WTC11 (cell line): ENCODE results near the gene MAP3K3. TPM values are rescaled to one million over a fixed set of nuclear protein-coding genes. Genes with fewer than 3 reads are reported as not detected.

Experiments
- ATAC-seq: fragments of 200-7000 bp; cut with Tn5 transposase; 2 replicates; pipeline ENCODE4 v1.10.0; 2021; ENCODE audit warnings: mild to moderate bottlenecking, moderate library complexity
- CTCF ChIA-PET: fragments of 300-600 bp; sonication (Branson Sonifier 250); formaldehyde crosslinking; loops from one replicate; lab custom pipeline; 2021; ENCODE audit warnings: antibody characterized with exemption; lab: Charles Lee
- POLR2A ChIA-PET: fragments of 350-600 bp; sonication (Branson Sonifier 250); formaldehyde crosslinking; loops from one replicate; lab custom pipeline; 2021; ENCODE audit warnings: antibody characterized with exemption; lab: Charles Lee
- DNase-seq: peaks from one replicate; pipeline ENCODE4 v3.0.0; 2021; ENCODE audit warnings: low spot score
- H3K27ac Mint-ChIP-seq: 2 replicates; pipeline ENCODE4 v1.8.0; 2021; ENCODE audit warnings: mixed read lengths
- H3K27me3 Mint-ChIP-seq: 2 replicates; pipeline ENCODE4 v1.8.0; 2021; ENCODE audit warnings: low read depth, mild to moderate bottlenecking, moderate library complexity, mixed read lengths
- H3K36me3 Mint-ChIP-seq: 2 replicates; pipeline ENCODE4 v1.8.0; 2021; ENCODE audit warnings: mixed read lengths
- H3K4me1 Mint-ChIP-seq: 2 replicates; pipeline ENCODE4 v1.8.0; 2022; ENCODE audit warnings: mixed read lengths
- H3K4me3 Mint-ChIP-seq: 2 replicates; pipeline ENCODE4 v1.8.0; 2021; ENCODE audit warnings: mild to moderate bottlenecking, moderate library complexity, mixed read lengths
- H3K9me3 Mint-ChIP-seq: 2 replicates; pipeline ENCODE4 v1.8.0; 2021; ENCODE audit warnings: mixed read lengths
- FOXJ3 ChIP-seq: sonication (generic); formaldehyde crosslinking; IDR thresholded peaks from 2 replicates; pipeline ENCODE4 v1.9.0; 2021; ENCODE audit warnings: missing genetic modification reagents, mild to moderate bottlenecking, borderline replicate concordance
- TCF7 ChIP-seq: sonication (generic); formaldehyde crosslinking; IDR thresholded peaks from 2 replicates; pipeline ENCODE4 v1.8.0; 2022; ENCODE audit warnings: mild to moderate bottlenecking, low read depth, missing genetic modification reagents, moderate library complexity
- TEAD1 ChIP-seq: sonication (generic); formaldehyde crosslinking; IDR thresholded peaks from 2 replicates; pipeline ENCODE4 v1.8.0; 2022; ENCODE audit warnings: mild to moderate bottlenecking, missing genetic modification reagents
- ZNF138 ChIP-seq: sonication (generic); formaldehyde crosslinking; conservative IDR thresholded peaks from 2 replicates; pipeline ENCODE4 v1.8.1; 2022; ENCODE audit warnings: mild to moderate bottlenecking, moderate library complexity, missing genetic modification reagents
- ZNF423 ChIP-seq: fragments of 250-450 bp; sonication (Bioruptor Pico); IDR thresholded peaks from 2 replicates; pipeline ENCODE4 v2.1.2; 2022; ENCODE audit warnings: mild to moderate bottlenecking, moderate library complexity
- total RNA-seq: library from RNA; stranded (reverse); gene quantifications from 3 replicates; pipeline ENCODE4 v1.2.3, GENCODE V29; 2021
- TF ChIP-seq, protein P1 (sequence below): sonication (generic); formaldehyde crosslinking; IDR thresholded peaks from 2 replicates; pipeline ENCODE4 v1.8.0; 2023; ENCODE audit warnings: mild to moderate bottlenecking, missing genetic modification reagents
- TF ChIP-seq, protein P2 (sequence below): fragments of 250-450 bp; sonication (Bioruptor Pico); IDR thresholded peaks from 2 replicates; pipeline ENCODE4 v1.9.0; 2021; ENCODE audit warnings: mild to moderate bottlenecking
- TF ChIP-seq, protein P3 (sequence below): sonication (generic); formaldehyde crosslinking; IDR thresholded peaks from 2 replicates; pipeline ENCODE4 v1.8.1; 2022; ENCODE audit warnings: mild to moderate bottlenecking, moderate library complexity, missing genetic modification reagents
- TF ChIP-seq, protein P4 (sequence below): sonication (generic); formaldehyde crosslinking; IDR thresholded peaks from 2 replicates; pipeline ENCODE4 v1.8.1; 2023; ENCODE audit warnings: mild to moderate bottlenecking, missing genetic modification reagents
- TF ChIP-seq, protein P5 (sequence below): sonication (generic); formaldehyde crosslinking; IDR thresholded peaks from 2 replicates; pipeline ENCODE4 v1.8.1; 2022; ENCODE audit warnings: missing genetic modification reagents, borderline replicate concordance

MAP3K3 gene
- total RNA-seq, 1 experiment from 2014 or later, result 25.7 TPM

DNA sequence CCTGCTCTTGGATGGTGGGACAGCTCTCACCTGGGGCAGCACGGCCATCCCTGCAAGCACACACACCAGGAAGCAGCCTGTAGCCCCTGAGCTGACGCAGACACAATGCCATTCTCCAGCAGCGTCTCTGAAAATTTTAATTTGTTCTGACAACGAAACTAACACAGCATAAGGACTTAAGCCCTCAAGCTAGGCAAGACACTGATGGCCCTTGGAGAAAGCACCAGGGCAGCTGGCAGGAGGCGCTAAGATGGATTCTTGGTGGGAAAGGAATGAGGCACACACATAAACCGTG lies 80.5 kb downstream of the MAP3K3 start (continued):
- TF ChIP-seq, protein P1, sequence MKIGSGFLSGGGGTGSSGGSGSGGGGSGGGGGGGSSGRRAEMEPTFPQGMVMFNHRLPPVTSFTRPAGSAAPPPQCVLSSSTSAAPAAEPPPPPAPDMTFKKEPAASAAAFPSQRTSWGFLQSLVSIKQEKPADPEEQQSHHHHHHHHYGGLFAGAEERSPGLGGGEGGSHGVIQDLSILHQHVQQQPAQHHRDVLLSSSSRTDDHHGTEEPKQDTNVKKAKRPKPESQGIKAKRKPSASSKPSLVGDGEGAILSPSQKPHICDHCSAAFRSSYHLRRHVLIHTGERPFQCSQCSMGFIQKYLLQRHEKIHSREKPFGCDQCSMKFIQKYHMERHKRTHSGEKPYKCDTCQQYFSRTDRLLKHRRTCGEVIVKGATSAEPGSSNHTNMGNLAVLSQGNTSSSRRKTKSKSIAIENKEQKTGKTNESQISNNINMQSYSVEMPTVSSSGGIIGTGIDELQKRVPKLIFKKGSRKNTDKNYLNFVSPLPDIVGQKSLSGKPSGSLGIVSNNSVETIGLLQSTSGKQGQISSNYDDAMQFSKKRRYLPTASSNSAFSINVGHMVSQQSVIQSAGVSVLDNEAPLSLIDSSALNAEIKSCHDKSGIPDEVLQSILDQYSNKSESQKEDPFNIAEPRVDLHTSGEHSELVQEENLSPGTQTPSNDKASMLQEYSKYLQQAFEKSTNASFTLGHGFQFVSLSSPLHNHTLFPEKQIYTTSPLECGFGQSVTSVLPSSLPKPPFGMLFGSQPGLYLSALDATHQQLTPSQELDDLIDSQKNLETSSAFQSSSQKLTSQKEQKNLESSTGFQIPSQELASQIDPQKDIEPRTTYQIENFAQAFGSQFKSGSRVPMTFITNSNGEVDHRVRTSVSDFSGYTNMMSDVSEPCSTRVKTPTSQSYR (CRISPR knock-in tag), result no peak
- TF ChIP-seq, protein P2, sequence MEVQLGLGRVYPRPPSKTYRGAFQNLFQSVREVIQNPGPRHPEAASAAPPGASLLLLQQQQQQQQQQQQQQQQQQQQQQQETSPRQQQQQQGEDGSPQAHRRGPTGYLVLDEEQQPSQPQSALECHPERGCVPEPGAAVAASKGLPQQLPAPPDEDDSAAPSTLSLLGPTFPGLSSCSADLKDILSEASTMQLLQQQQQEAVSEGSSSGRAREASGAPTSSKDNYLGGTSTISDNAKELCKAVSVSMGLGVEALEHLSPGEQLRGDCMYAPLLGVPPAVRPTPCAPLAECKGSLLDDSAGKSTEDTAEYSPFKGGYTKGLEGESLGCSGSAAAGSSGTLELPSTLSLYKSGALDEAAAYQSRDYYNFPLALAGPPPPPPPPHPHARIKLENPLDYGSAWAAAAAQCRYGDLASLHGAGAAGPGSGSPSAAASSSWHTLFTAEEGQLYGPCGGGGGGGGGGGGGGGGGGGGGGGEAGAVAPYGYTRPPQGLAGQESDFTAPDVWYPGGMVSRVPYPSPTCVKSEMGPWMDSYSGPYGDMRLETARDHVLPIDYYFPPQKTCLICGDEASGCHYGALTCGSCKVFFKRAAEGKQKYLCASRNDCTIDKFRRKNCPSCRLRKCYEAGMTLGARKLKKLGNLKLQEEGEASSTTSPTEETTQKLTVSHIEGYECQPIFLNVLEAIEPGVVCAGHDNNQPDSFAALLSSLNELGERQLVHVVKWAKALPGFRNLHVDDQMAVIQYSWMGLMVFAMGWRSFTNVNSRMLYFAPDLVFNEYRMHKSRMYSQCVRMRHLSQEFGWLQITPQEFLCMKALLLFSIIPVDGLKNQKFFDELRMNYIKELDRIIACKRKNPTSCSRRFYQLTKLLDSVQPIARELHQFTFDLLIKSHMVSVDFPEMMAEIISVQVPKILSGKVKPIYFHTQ, result no peak
- no peak for TF ChIP-seq ZNF423 (CRISPR knock-in tag)
- TF ChIP-seq, protein P3, sequence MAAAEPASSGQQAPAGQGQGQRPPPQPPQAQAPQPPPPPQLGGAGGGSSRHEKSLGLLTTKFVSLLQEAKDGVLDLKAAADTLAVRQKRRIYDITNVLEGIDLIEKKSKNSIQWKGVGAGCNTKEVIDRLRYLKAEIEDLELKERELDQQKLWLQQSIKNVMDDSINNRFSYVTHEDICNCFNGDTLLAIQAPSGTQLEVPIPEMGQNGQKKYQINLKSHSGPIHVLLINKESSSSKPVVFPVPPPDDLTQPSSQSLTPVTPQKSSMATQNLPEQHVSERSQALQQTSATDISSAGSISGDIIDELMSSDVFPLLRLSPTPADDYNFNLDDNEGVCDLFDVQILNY (CRISPR knock-in tag), result no peak
- no peak for TF ChIP-seq TEAD1 (CRISPR knock-in tag)
- no peak for TF ChIP-seq TCF7 (CRISPR knock-in tag)
- TF ChIP-seq, protein P4, sequence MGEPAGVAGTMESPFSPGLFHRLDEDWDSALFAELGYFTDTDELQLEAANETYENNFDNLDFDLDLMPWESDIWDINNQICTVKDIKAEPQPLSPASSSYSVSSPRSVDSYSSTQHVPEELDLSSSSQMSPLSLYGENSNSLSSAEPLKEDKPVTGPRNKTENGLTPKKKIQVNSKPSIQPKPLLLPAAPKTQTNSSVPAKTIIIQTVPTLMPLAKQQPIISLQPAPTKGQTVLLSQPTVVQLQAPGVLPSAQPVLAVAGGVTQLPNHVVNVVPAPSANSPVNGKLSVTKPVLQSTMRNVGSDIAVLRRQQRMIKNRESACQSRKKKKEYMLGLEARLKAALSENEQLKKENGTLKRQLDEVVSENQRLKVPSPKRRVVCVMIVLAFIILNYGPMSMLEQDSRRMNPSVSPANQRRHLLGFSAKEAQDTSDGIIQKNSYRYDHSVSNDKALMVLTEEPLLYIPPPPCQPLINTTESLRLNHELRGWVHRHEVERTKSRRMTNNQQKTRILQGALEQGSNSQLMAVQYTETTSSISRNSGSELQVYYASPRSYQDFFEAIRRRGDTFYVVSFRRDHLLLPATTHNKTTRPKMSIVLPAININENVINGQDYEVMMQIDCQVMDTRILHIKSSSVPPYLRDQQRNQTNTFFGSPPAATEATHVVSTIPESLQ (CRISPR knock-in tag), result no peak
- TF ChIP-seq, all 79 proteins: peak for 0

DNA sequence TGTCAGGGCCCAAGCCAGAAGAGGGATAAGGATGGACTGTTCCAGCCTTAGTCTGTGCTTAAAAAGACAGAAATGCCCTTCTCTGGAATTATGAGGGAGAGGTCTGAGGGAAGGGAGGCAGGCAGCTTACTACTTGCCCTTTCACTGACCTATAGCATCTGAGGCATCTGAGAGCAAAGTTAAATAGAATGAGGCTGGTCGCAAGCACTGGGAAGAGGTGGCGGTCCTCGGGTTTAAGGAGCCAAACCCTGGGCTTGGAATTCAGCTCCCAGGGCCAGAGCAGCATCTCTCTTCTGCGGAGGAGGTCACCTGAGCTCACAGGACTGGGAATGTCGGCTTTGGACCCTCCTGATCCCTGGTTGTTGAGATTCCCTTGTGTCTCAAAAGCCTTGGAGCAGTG lies 80.8 kb downstream of the MAP3K3 start:
- Mint-ChIP-seq H3K36me3 (peaks cover 17% of the 10 kb centered on the region), H3K4me1 (peaks cover 25% of the 10 kb centered on the region), H3K9me3 (no peaks in the 10 kb centered on the region), H3K27ac (no peak overlapping the region), H3K27me3 (peaks cover 6% of the 10 kb centered on the region; the same call in 1 of the 2 replicates), H3K4me3 (peak overlapping the region; percentile 31; the same call in 1 of the 2 replicates)
- POLR2A ChIA-PET, result no interaction called here
- CTCF ChIA-PET, result interaction anchor here (0.8 to 1.7 kb wide), 4 partner anchors 7 to 91 kb away, joined by 3 to 4 read pairs (median 4); no protein-coding TSS in a partner anchor
- DNase-seq (no peak), ATAC-seq (no peak)
- TF ChIP-seq ZNF138 (CRISPR knock-in tag) (no peak), FOXJ3 (no peak)
- TF ChIP-seq, protein P5, sequence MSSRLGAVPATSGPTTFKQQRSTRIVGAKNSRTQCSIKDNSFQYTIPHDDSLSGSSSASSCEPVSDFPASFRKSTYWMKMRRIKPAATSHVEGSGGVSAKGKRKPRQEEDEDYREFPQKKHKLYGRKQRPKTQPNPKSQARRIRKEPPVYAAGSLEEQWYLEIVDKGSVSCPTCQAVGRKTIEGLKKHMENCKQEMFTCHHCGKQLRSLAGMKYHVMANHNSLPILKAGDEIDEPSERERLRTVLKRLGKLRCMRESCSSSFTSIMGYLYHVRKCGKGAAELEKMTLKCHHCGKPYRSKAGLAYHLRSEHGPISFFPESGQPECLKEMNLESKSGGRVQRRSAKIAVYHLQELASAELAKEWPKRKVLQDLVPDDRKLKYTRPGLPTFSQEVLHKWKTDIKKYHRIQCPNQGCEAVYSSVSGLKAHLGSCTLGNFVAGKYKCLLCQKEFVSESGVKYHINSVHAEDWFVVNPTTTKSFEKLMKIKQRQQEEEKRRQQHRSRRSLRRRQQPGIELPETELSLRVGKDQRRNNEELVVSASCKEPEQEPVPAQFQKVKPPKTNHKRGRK (CRISPR knock-in tag), result no peak
- TF ChIP-seq, protein P4 (CRISPR knock-in tag), result no peak
